Measurements from ENCODE around the gene CFLAR.

CFLAR gene

DNA sequence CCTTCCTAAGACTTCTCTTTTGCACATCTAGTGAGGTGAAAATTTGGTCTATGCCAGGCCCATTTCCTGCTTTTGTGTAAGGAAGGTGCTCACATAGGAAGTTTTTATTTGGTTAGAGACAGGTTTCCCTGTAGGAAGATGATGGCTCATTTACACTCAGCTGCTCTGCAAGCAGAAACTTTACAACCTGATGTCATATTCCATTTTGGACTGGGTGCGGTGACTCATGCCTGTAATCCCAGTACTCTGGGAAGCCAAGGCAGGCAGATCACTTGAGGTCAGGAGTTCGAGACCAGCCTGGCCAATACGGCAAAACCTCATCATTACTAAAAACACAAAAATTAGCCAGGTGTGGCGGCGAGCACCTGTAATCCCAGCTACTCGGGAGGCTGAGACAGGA is 102.8 kb downstream of the CFLAR start (continued):
- TF ChIP-seq PRDM6 (tag by site-specific recombination; IDR thresholded peaks at IDR 0.05) (no peak), PRDM1 (tag by site-specific recombination; IDR thresholded peaks at IDR 0.05) (no peak), ZNF274 (IDR thresholded peaks at IDR 0.05; ENCODE audit: low read length) (no peak), ZNF274 (tag by site-specific recombination; IDR thresholded peaks at IDR 0.05; ENCODE audit: borderline replicate concordance) (no peak), SP7 (tag by site-specific recombination; IDR thresholded peaks at IDR 0.05) (peak; percentile 74), ZBTB21 (tag by site-specific recombination; IDR thresholded peaks at IDR 0.05) (peak; percentile 72), GLIS1 (tag by site-specific recombination; IDR thresholded peaks at IDR 0.05) (no peak), ZFP69B (tag by site-specific recombination; IDR thresholded peaks at IDR 0.05) (no peak), ZBTB17 (tag by site-specific recombination; IDR thresholded peaks at IDR 0.05) (peak; percentile 47; the same call in 1 of the 2 replicates), INSM2 (tag by site-specific recombination; IDR thresholded peaks at IDR 0.05) (no peak), GLIS2 (tag by site-specific recombination; IDR thresholded peaks at IDR 0.05) (no peak), ZNF473 (tag by site-specific recombination; IDR thresholded peaks at IDR 0.05) (no peak), ZNF626 (tag by site-specific recombination; IDR thresholded peaks at IDR 0.05) (no peak), ZNF302 (tag by site-specific recombination; IDR thresholded peaks at IDR 0.05; ENCODE audit: low read depth) (no peak), MYNN (tag by site-specific recombination; IDR thresholded peaks at IDR 0.05; ENCODE audit: borderline replicate concordance) (no peak), ZNF677 (tag by site-specific recombination; IDR thresholded peaks at IDR 0.05) (no peak), ZNF416 (tag by site-specific recombination; IDR thresholded peaks at IDR 0.05) (no peak), ZNF16 (tag by site-specific recombination; IDR thresholded peaks at IDR 0.05; ENCODE audit: low read depth) (no peak), ZNF138 (tag by site-specific recombination; IDR thresholded peaks at IDR 0.05; ENCODE audit: borderline replicate concordance) (no peak), PATZ1 (tag by site-specific recombination; IDR thresholded peaks at IDR 0.05) (no peak), REPIN1 (tag by site-specific recombination; IDR thresholded peaks at IDR 0.05; ENCODE audit: low read depth) (no peak), ZNF2 (tag by site-specific recombination; IDR thresholded peaks at IDR 0.05) (no peak), BCL11A (tag by site-specific recombination; IDR thresholded peaks at IDR 0.05; ENCODE audit: low read depth) (no peak), KLF8 (tag by site-specific recombination; IDR thresholded peaks at IDR 0.05) (no peak), HOXC10 (CRISPR knock-in tag; IDR thresholded peaks at IDR 0.05) (no peak), ZNF600 (tag by site-specific recombination; IDR thresholded peaks at IDR 0.05) (peak; percentile 73; the same call in 1 of the 2 replicates)
- TF ChIP-seq, protein P1, sequence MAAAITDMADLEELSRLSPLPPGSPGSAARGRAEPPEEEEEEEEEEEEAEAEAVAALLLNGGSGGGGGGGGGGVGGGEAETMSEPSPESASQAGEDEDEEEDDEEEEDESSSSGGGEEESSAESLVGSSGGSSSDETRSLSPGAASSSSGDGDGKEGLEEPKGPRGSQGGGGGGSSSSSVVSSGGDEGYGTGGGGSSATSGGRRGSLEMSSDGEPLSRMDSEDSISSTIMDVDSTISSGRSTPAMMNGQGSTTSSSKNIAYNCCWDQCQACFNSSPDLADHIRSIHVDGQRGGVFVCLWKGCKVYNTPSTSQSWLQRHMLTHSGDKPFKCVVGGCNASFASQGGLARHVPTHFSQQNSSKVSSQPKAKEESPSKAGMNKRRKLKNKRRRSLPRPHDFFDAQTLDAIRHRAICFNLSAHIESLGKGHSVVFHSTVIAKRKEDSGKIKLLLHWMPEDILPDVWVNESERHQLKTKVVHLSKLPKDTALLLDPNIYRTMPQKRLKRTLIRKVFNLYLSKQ (tag by site-specific recombination; IDR thresholded peaks at IDR 0.05; ENCODE audit: borderline replicate concordance), result no peak
- TF ChIP-seq, protein P2, sequence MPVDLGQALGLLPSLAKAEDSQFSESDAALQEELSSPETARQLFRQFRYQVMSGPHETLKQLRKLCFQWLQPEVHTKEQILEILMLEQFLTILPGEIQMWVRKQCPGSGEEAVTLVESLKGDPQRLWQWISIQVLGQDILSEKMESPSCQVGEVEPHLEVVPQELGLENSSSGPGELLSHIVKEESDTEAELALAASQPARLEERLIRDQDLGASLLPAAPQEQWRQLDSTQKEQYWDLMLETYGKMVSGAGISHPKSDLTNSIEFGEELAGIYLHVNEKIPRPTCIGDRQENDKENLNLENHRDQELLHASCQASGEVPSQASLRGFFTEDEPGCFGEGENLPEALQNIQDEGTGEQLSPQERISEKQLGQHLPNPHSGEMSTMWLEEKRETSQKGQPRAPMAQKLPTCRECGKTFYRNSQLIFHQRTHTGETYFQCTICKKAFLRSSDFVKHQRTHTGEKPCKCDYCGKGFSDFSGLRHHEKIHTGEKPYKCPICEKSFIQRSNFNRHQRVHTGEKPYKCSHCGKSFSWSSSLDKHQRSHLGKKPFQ (tag by site-specific recombination; IDR thresholded peaks at IDR 0.05), result no peak
- TF ChIP-seq, protein P3, sequence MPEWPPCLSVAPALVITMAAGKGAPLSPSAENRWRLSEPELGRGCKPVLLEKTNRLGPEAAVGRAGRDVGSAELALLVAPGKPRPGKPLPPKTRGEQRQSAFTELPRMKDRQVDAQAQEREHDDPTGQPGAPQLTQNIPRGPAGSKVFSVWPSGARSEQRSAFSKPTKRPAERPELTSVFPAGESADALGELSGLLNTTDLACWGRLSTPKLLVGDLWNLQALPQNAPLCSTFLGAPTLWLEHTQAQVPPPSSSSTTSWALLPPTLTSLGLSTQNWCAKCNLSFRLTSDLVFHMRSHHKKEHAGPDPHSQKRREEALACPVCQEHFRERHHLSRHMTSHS (tag by site-specific recombination; IDR thresholded peaks at IDR 0.05), result no peak

Data from HEK293 (cell line).